Nucleus accumbens (tissue), 56 donors: ENCODE data around the gene TBC1D19.

ENCODE experiments used
- DNase-seq, 56 donors: peaks; one replicate each; lab custom pipeline; 2025; lab: John Stamatoyannopoulos, UW

The TBC1D19 gene

DNA sequence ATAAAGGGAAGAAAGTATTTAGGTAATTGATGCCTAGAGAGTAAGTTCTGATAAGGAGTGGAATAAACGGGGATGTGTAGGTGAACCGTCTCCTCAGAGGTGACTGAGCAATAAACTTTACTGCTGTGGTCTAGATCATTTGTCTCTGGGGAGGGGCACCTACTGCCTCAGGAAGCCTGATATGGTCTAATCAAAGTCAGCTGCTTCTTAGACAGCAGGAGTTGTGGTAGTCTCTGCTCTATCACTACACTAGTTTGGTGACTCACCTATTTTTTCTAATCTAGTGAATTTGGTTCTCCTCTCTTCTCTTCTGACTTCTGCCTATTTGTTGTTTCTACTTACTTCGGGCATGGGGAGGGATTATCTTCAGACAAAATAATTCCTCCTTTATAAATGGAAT is 181.6 kb downstream of the TBC1D19 start:
- DNase-seq: no peak

DNA sequence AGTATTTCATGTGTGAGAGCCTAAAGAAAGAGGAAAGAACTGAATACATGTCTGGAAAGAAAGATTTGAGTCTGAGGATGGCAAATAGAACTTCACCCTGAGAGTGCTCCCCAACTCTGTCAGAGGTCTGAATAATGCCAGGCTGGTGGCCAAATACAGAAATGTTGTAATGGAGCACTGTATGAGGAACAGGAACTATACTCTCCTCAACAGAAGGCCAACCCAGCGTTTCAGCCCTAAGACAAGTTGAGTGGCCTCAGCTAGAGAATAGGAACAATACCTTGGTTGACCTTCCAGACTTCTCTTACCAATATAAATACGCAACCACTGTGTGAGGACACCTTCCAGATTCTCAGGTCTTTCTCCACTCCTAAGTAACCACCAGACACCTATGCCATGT is 182.3 kb downstream of the TBC1D19 start:
- DNase-seq: no peak

- no peak for DNase-seq
These were observed 188.4 kb downstream of the TBC1D19 start for GRCh38 chr4:26772096-26772873.

GRCh38 chr4:26779224-26779623 is 195.3 kb downstream of the TBC1D19 start:
- no peak for DNase-seq

DNA sequence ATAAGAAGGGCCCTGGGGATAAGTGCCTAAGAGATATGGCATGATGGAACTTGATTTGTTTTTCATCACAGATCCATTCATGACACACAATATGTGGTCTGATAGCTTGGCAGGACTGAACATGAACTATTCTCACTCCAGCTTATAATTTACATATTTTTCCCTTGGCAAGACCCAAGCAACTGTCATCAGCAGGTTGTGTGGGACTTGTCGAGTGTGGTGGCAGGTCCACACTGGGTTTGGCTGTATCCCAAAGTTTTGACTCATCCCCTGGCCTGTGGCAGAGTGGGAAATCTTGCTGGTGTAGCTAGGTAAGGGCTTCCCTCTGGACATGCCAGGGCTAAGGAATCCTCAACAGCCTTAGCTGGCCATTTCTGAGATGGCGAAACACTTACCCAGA is 195.8 kb downstream of the TBC1D19 start:
- no peak for DNase-seq

DNA sequence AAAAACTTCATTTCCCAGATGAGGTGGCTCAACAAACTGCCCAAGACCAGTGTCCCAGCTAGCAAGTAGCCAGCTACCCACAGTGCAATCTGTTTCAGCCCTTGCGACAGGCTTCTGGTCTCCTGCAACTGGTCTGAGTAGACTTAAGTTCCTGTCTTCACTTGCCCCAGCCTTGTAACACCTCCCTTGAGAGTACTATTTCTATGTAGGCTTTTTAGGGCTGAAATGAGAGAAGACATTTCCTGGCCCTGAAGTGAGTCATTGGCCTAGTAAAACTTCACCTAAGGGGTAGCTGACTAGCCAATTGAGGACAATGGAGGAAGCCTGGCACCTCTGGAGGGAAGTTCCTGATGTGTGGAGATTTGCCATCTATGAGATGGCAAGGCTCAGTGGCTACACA is 196.7 kb downstream of the TBC1D19 start:
- DNase-seq: no peak

DNA sequence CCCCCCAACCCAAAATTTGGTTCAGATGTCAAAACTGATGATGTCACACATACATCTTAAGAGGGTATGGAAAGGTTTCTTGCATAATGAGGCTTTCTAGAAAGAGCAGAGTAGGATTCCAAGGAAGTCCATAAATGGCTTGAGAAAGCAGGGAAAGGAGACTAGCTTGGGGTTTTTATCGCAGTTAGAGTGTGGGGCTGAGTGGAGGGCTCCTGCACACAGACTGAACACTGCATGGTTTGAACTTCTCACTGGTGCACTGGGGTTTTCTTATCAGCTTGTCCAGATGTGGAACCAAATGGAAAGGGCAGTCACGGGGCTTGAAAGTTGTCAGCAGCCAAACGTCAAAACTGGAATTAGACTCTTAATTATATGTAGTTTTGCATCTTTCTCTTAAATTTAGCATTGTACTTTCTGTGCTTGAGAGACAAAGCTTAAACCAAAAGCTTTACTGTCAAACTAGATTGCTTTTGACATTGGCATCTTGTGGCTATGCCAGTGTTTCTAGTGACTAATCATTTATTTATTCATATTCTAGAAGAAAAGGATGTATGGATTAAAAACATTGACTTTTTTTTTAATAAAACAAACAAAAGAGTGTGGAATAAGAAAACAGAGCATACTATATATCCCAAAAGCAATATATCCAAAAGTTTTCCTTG is 198.4 kb downstream of the TBC1D19 start:
- DNase-seq: no peak

DNA sequence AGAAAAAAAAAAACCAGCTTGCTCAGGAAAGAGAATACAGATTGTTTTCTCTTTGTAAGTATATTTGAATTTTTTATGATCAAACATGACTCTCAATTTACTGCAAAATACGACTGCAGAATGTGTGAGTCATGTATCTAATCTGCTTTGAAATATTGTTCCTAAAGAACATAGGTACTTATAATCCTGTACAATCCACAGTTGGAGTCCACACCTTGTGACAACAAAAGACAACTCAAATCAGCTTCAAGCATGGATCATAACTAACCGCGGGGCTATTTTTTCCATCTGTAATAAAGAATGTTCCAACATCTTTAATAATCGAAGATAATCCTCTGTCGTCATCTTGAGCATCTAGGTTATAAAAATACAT is 198.9 kb downstream of the TBC1D19 start:
- no peak for DNase-seq

DNA sequence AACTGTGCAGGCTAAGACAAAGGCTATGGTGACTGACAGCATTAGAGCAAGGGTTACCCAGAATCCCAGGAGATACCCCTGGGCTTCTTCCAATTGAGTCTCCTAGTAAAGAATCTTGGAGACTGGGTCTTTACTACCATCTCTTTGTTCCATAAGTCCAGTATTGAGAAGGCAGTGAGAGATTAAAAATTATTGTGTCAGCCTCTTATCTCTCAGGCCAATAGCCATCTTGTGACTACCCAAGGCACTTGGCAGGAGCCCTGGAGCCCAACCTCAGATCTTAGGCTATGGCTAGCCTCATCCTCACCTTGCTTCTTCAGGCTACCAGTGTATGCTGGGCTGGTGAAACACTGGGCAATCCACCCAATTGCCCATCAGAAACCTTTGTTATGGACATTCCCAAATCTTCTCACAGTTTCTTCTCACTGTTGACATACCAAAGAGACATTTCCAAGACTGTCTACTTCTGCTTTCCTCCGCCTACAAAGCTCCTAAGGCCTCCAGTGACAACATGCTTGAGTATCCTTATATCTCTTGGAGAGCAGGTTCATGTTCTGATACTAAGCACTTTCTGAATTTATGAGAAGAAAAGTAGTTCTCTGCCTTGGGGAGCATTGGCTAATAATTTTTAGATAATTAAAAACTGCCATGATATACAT is 200.5 kb downstream of the TBC1D19 start:
- DNase-seq: no peak

DNA sequence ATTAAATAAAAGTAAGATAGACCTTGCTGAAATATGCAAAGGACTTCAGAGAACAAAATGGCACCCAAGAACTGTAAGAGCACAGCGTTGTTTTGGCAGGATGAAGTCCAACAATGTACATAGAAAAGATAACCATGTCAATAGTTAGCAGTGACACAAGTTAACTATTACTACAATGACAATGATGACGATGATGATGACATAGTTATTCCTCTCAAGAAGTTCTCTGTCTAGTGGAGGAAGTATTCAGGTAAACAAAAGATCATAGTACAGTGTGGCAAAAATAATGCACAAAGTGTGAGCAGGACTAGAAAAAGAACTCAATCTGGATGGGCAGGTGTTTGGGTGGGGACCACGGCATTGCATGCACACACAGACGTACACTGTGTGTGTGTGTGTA is 201.4 kb downstream of the TBC1D19 start:
- DNase-seq: no peak

DNA sequence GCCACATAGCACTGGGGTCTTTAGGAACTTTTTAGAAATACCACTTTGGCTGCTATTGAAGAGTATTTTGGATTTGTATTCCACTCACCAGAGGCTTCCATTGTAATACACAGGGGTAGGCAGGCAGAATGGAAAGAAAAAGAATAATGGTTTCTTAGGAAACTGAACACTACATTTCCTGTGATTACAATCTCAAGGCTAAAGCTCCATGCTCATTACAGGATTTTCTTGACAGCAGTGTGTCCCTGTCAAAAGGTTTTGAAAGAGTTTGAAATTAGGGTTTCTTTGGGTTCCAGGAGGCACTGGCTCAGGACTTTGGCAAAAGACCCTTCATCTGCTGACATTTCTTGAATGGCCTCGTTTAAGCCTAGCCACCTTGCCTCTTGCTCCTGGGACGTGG is 201.9 kb downstream of the TBC1D19 start:
- DNase-seq: no peak

DNA sequence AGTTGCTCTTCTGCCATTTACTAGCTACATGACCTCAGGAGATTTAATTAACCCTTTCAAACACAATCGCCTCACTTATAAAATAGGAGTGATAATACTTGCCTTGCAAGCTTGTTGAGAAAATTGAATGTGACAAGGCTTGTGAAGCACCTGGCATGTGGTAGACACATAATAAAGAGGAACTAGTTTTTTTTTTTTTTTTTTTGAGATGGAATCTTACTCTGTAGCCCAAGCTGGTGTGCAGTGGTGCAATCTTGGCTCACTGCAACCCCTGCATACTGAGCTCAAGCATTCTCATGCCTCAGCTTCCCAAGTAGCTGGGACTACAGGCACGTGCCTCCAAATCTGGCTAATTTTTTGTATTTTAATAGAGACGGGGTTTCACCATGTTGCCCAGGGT is 203.0 kb downstream of the TBC1D19 start:
- DNase-seq: no peak

GRCh38 chr4:26787461-26788340 is 203.8 kb downstream of the TBC1D19 start:
- DNase-seq: peak in 25 of 56 donors; percentile 7 to 71 (median 33)

- no peak for DNase-seq
These were observed 204.5 kb downstream of the TBC1D19 start for GRCh38 chr4:26788341-26788733.

GRCh38 chr4:26789208-26789607 is 205.3 kb downstream of the TBC1D19 start:
- no peak for DNase-seq

- DNase-seq: no peak
These were observed 207.5 kb downstream of the TBC1D19 start for GRCh38 chr4:26791346-26791745.

- DNase-seq: no peak
These were observed 208.8 kb downstream of the TBC1D19 start for GRCh38 chr4:26792639-26793038.

- DNase-seq: no peak
These were observed 209.9 kb downstream of the TBC1D19 start for GRCh38 chr4:26793735-26794134.

DNA sequence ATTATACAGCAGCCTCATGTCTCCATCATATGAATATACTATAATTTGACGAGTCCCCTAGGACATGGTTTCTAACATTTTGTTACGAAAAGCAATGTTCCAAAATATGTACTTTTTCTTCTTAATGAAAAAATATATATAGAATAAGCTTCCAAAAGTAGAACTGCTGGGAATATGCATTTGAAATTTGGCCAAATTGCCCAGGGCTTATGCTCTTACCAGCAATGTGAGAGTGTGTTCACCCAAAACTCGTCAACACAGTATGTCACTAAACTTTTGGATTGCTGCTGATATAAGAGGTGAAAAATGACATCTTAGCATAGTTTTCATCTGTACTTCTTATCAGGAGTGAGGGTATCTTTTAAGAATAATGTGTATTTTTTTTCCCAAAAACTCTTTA is 212.2 kb downstream of the TBC1D19 start:
- DNase-seq: no peak

GRCh38 chr4:26802790-26803189 is 218.9 kb downstream of the TBC1D19 start:
- DNase-seq: no peak
